ENCODE results near the gene JAM3.

DNA sequence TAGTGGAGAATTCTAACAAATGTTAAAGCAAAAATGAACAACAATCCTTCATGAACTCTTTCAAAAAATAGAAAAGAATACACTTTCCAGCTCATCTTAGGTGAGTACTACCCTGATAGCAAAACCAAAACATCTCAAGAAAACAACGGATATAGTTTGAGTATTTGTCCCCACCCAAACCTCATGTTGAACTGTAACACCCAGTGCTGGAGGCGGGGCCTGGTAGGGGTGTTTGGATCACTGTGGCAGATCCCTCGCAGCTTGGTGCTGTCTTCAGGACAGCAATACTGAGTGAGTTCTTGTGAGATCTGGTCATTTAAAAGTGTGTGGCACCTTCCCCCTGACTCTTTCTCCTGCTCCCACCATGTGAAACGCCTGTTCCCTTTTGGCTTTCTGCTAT lies 127.9 kb downstream of the JAM3 start:
- TF ChIP-seq, protein P1, sequence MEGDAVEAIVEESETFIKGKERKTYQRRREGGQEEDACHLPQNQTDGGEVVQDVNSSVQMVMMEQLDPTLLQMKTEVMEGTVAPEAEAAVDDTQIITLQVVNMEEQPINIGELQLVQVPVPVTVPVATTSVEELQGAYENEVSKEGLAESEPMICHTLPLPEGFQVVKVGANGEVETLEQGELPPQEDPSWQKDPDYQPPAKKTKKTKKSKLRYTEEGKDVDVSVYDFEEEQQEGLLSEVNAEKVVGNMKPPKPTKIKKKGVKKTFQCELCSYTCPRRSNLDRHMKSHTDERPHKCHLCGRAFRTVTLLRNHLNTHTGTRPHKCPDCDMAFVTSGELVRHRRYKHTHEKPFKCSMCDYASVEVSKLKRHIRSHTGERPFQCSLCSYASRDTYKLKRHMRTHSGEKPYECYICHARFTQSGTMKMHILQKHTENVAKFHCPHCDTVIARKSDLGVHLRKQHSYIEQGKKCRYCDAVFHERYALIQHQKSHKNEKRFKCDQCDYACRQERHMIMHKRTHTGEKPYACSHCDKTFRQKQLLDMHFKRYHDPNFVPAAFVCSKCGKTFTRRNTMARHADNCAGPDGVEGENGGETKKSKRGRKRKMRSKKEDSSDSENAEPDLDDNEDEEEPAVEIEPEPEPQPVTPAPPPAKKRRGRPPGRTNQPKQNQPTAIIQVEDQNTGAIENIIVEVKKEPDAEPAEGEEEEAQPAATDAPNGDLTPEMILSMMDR (IDR thresholded peaks at IDR 0.05) = no peak
- TF ChIP-seq POLR2A (IDR thresholded peaks at IDR 0.05) (no peak), EP300 (IDR thresholded peaks at IDR 0.05) (no peak)
